ENCODE data around the gene PHLDA2.

PHLDA2 gene

GRCh38 chr11:2928605-2929530 lies at the start of gene PHLDA2:
Gene PHLDA2, minus strand, starts transcription at chr11:2929420. Its CDS starts 56 bp downstream, at chr11:2929364.
- DNase-seq: no peak

- no peak for DNase-seq
These were observed 47.9 kb upstream of the PHLDA2 start for GRCh38 chr11:2977113-2977512.

GRCh38 chr11:2976294-2977063 lies 47.3 kb upstream of the PHLDA2 start:
- no peak for DNase-seq

GRCh38 chr11:2975594-2975993 lies 46.4 kb upstream of the PHLDA2 start:
- DNase-seq: no peak

GRCh38 chr11:2974272-2974671 lies 45.1 kb upstream of the PHLDA2 start:
- no peak for DNase-seq

- DNase-seq: no peak
These were observed 39.2 kb upstream of the PHLDA2 start for GRCh38 chr11:2968341-2968900.

GRCh38 chr11:2964782-2965181 lies 35.6 kb upstream of the PHLDA2 start:
- DNase-seq: no peak

GRCh38 chr11:2963761-2964160 lies 34.5 kb upstream of the PHLDA2 start:
- no peak for DNase-seq

- no peak for DNase-seq
These were observed 34.0 kb upstream of the PHLDA2 start for GRCh38 chr11:2963112-2963754.

- no peak for DNase-seq
These were observed 31.9 kb upstream of the PHLDA2 start for GRCh38 chr11:2961080-2961479.

- DNase-seq: no peak
These were observed 30.9 kb upstream of the PHLDA2 start for GRCh38 chr11:2960139-2960538.

GRCh38 chr11:2958251-2958650 lies 29.0 kb upstream of the PHLDA2 start:
- no peak for DNase-seq

GRCh38 chr11:2955906-2956476 lies 26.8 kb upstream of the PHLDA2 start:
- DNase-seq: no peak

GRCh38 chr11:2954263-2954662 lies 25.0 kb upstream of the PHLDA2 start:
- no peak for DNase-seq

GRCh38 chr11:2952290-2952689 lies 23.1 kb upstream of the PHLDA2 start:
- DNase-seq: no peak

- no peak for DNase-seq
These were observed 22.3 kb upstream of the PHLDA2 start for GRCh38 chr11:2951231-2952110.

GRCh38 chr11:2950825-2951224 lies 21.6 kb upstream of the PHLDA2 start:
- no peak for DNase-seq

GRCh38 chr11:2949920-2950319 lies 20.7 kb upstream of the PHLDA2 start:
- DNase-seq: no peak

- no peak for DNase-seq
These were observed 18.5 kb upstream of the PHLDA2 start for GRCh38 chr11:2947744-2948143.

GRCh38 chr11:2945757-2946287 lies 16.6 kb upstream of the PHLDA2 start:
- DNase-seq: no peak

- DNase-seq: no peak
These were observed 16.0 kb upstream of the PHLDA2 start for GRCh38 chr11:2945031-2945756.

Measured in NCI-H1436 treated with DMSO at 0.1 percent for 48 hours (cell line).